SU-DHL-6 (cell line): ENCODE results near the gene PLA2G4E.

ENCODE experiments used
- H2AFZ ChIP-seq: fragments of 200-600 bp; sonication (generic); 2 replicates; pipeline ENCODE4 v1.6.1; 2014; ENCODE audit warnings: low read depth, mild to moderate bottlenecking, moderate library complexity, mixed read lengths, antibody characterized with exemption, low read length; ENCODE audit not compliant: severe bottlenecking
- H3F3A ChIP-seq: fragments of 200-600 bp; shearing (Covaris generic); 2 replicates; pipeline ENCODE4 v1.6.0; 2016; ENCODE audit warnings: antibody characterized with exemption, mild to moderate bottlenecking; ENCODE audit not compliant: insufficient read depth
- H3K27ac ChIP-seq: fragments of 200-600 bp; sonication (generic); 2 replicates; pipeline ENCODE4 v1.5.1; 2016; ENCODE audit warnings: low read depth, mild to moderate bottlenecking, low read length, moderate library complexity, mixed read lengths
- H3K27me3 ChIP-seq: fragments of 200-600 bp; sonication (generic), shearing (Covaris generic); 2 replicates; pipeline ENCODE4 v1.6.0; 2014; ENCODE audit warnings: mild to moderate bottlenecking, low read length
- H3K36me3 ChIP-seq: fragments of 200-600 bp; sonication (generic); 2 replicates; pipeline ENCODE4 v1.6.1; 2014; ENCODE audit warnings: mild to moderate bottlenecking, low read length, mixed read lengths
- H3K4me2 ChIP-seq: fragments of 300-600, 200-600 bp; shearing (Covaris generic), sonication (generic); 2 replicates; pipeline ENCODE4 v1.6.0; 2014; ENCODE audit warnings: low read length, low read depth, mild to moderate bottlenecking; ENCODE audit not compliant: poor library complexity, severe bottlenecking
- H3K4me3 ChIP-seq: fragments of 200-600 bp; sonication (generic); 2 replicates; pipeline ENCODE4 v1.5.1; 2014; ENCODE audit warnings: antibody characterized with exemption, low read length, mild to moderate bottlenecking, mixed read lengths; ENCODE audit not compliant: insufficient read depth, poor library complexity, severe bottlenecking
- H3K79me2 ChIP-seq: fragments of 200-600 bp; sonication (generic); 2 replicates; pipeline ENCODE4 v1.6.1; 2014; ENCODE audit warnings: mild to moderate bottlenecking, low read length, moderate library complexity; ENCODE audit not compliant: insufficient read depth
- H3K9ac ChIP-seq: fragments of 200-600 bp; sonication (generic); 2 replicates; pipeline ENCODE4 v1.7.0; 2014; ENCODE audit warnings: mild to moderate bottlenecking, low read length
- H3K9me2 ChIP-seq: fragments of 200-600 bp; sonication (generic); replicated peaks from 2 replicates; pipeline ENCODE4 v1.6.1; 2014; ENCODE audit warnings: low read length; ENCODE audit not compliant: insufficient read depth
- H3K9me3 ChIP-seq: fragments of 200-600 bp; sonication (generic); 2 replicates; pipeline ENCODE4 v1.6.1; 2014; ENCODE audit warnings: low read length, mixed read lengths; ENCODE audit not compliant: insufficient read depth
- H4K20me1 ChIP-seq: fragments of 200-600 bp; sonication (generic); 2 replicates; pipeline ENCODE4 v1.6.1; 2014; ENCODE audit warnings: low read depth, mild to moderate bottlenecking, antibody characterized with exemption, low read length, moderate library complexity, mixed read lengths
- CTCF ChIP-seq: fragments of 200-600 bp; sonication (generic); IDR thresholded peaks from one replicate; pipeline ENCODE4 v1.5.1; 2017; ENCODE audit warnings: antibody characterized with exemption, mild to moderate bottlenecking, low read length, moderate library complexity; ENCODE audit not compliant: insufficient read depth, poor library complexity, severe bottlenecking
- EZH2phosphoT487 ChIP-seq: fragments of 200-600 bp; sonication (generic), shearing (Covaris generic); conservative IDR thresholded peaks from 2 replicates; pipeline ENCODE4 v1.6.1; 2018; ENCODE audit warnings: mild to moderate bottlenecking, antibody characterized with exemption, low read length, moderate library complexity, mixed read lengths

PLA2G4E gene

GRCh38 chr15:42021593-42021992 lies 751 bp upstream of the PLA2G4E start:
- Histone ChIP-seq H2AFZ (no peak overlapping the region), H3K27me3 (no peaks in the 10 kb centered on the region), H3K9ac (no peak overlapping the region), H3K9me3 (no peaks in the 10 kb centered on the region), H3K9me2 (no peaks in the 10 kb centered on the region), H3K79me2 (no peaks in the 10 kb centered on the region), H3K4me3 (no peak overlapping the region), H3F3A (no peaks in the 10 kb centered on the region), H4K20me1 (no peaks in the 10 kb centered on the region), H3K4me2 (no peak overlapping the region), H3K27ac (no peak overlapping the region), H3K36me3 (no peaks in the 10 kb centered on the region)
- TF ChIP-seq EZH2phosphoT487 = no peak
- TF ChIP-seq CTCF = no peak

- Histone ChIP-seq H3K27ac (no peak overlapping the region), H3K9me2 (no peaks in the 10 kb centered on the region), H3K36me3 (no peaks in the 10 kb centered on the region), H3K79me2 (no peaks in the 10 kb centered on the region), H4K20me1 (no peaks in the 10 kb centered on the region), H3K4me3 (no peak overlapping the region), H3K9ac (no peak overlapping the region), H3K27me3 (no peaks in the 10 kb centered on the region), H3K4me2 (no peak overlapping the region), H3F3A (no peaks in the 10 kb centered on the region), H2AFZ (no peak overlapping the region), H3K9me3 (no peaks in the 10 kb centered on the region)
- TF ChIP-seq CTCF = no peak
- no peak for TF ChIP-seq EZH2phosphoT487
Measured at GRCh38 chr15:42018306-42019224, 2.3 kb downstream of the PLA2G4E start.

GRCh38 chr15:42016971-42017370 lies 3.9 kb downstream of the PLA2G4E start:
- no peak overlapping the region for H3K4me3 ChIP-seq
- H3K27me3 ChIP-seq = no peaks in the 10 kb centered on the region
- H3K27ac ChIP-seq = no peak overlapping the region
- no peak overlapping the region for H3K4me2 ChIP-seq
- no peak overlapping the region for H3K9ac ChIP-seq
- no peaks in the 10 kb centered on the region for H3K36me3 ChIP-seq
- H2AFZ ChIP-seq = no peak overlapping the region
- H3K9me2 ChIP-seq = no peaks in the 10 kb centered on the region
- H3F3A ChIP-seq = no peaks in the 10 kb centered on the region
- H3K79me2 ChIP-seq = no peaks in the 10 kb centered on the region
- no peaks in the 10 kb centered on the region for H3K9me3 ChIP-seq
- TF ChIP-seq EZH2phosphoT487 (no peak), CTCF (no peak)
- no peaks in the 10 kb centered on the region for H4K20me1 ChIP-seq
